Epithelial cell of esophagus (primary cell): ENCODE results near the gene ARHGAP22.

Source experiments
- DNase-seq: peaks from one replicate; pipeline ENCODE4 v3.0.0; 2010; ENCODE audit warnings: low read depth
- H3K4me3 ChIP-seq: 2 replicates; pipeline ENCODE4 v1.5.1; 2011; ENCODE audit warnings: mild to moderate bottlenecking, low read length, control low read depth
- CTCF ChIP-seq: IDR thresholded peaks from 2 replicates; pipeline ENCODE4 v1.5.1; 2011; ENCODE audit warnings: low read depth, mild to moderate bottlenecking, low read length, control low read depth, inconsistent platforms; ENCODE audit not compliant: insufficient read depth; ENCODE audit errors: missing control alignments

The ARHGAP22 gene

GRCh38 chr10:48547061-48547895, 57.6 kb downstream of the ARHGAP22 start:
- no peak for TF ChIP-seq CTCF
- H3K4me3 ChIP-seq = no peak overlapping the region
- DNase-seq = no peak

GRCh38 chr10:48545462-48546145, 59.3 kb downstream of the ARHGAP22 start:
- DNase-seq = no peak
- no peak for TF ChIP-seq CTCF

GRCh38 chr10:48543182-48543844, 61.6 kb downstream of the ARHGAP22 start:
- no peak overlapping the region for H3K4me3 ChIP-seq
- no peak for DNase-seq
- TF ChIP-seq CTCF = no peak

More at GRCh38 chr10:48545462-48546145, 59.3 kb downstream of the ARHGAP22 start:
- no peak overlapping the region for H3K4me3 ChIP-seq

GRCh38 chr10:48542471-48543181, 62.2 kb downstream of the ARHGAP22 start:
- no peak for TF ChIP-seq CTCF
- DNase-seq = no peak
- H3K4me3 ChIP-seq = no peak overlapping the region

GRCh38 chr10:48541144-48541795, 63.6 kb downstream of the ARHGAP22 start:
- TF ChIP-seq CTCF = no peak
- DNase-seq = no peak
- no peak overlapping the region for H3K4me3 ChIP-seq

GRCh38 chr10:48538611-48539010, 66.3 kb downstream of the ARHGAP22 start:
- no peak for TF ChIP-seq CTCF
- H3K4me3 ChIP-seq = no peak overlapping the region
- DNase-seq = no peak
